Activated naive CD4-positive, alpha-beta T cell (primary cell): Measurements from ENCODE around the gene PTPN14.
"Not testable (repeated sequence)": the region's sequence is repeated elsewhere in the genome, so short reads cannot be mapped to it uniquely, and the experiment has no call there.

ENCODE experiments used
- DNase-seq, 4 experiments: peaks; one replicate each; lab custom pipeline; 2025; lab: John Stamatoyannopoulos, UW

PTPN14 gene

DNA sequence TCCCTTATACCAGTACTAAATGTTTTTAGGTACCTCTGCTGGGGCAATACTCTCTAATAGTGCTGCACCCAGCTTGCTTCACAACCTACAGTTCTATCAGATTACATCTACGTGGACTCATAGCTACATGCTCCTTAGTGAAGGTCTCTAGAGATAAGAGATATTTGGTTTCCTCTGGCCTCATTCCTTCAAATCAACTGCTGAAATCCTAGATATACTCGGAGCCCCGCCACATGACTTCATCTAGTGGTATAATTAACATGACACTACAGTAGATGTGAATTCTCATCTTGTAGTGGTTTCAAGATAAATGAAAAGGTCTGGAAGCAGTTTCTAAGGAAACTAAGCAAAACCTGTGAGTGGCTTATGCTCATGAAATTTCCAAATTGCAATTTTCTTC lies 155.1 kb downstream of the PTPN14 start:
- no peak for DNase-seq

DNA sequence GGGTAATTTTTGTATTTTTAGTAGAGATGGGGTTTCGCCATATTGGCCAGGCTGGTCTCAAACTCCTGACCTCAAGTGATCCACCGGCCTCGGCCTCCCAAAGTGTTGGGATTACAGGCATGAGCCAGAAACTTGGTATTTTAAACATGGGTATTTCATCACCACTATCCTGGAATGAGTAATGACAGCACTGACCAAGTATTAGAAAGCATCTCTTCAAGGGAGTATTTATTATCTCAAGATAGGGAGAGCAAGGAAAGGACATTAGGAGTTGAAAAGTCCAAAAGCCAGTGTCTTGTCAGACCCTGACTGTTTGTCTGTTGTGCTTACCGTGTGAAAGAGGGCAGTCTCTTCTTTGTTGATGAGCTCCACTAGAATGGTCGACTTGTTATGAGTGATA lies 156.8 kb downstream of the PTPN14 start:
- DNase-seq: not testable (repeated sequence)

DNA sequence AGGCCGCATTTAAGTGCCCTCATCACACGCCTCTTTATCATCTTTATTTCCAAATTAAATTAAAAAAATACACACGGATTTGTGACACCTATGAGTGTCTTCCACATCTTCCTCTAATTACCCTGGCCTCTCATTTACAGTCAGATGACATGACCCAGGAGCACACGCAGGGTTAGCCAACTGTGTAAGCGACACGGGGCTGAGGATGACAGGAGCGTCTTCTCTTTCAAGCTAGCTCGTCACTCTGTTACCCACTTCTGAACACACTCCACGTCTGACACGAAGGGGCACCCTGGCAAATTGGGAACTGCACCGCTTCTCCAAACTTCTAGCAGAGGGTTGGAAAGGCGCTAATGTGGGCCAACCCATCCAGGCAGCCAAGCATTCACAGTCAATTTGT lies 158.3 kb downstream of the PTPN14 start:
- no peak for DNase-seq

DNA sequence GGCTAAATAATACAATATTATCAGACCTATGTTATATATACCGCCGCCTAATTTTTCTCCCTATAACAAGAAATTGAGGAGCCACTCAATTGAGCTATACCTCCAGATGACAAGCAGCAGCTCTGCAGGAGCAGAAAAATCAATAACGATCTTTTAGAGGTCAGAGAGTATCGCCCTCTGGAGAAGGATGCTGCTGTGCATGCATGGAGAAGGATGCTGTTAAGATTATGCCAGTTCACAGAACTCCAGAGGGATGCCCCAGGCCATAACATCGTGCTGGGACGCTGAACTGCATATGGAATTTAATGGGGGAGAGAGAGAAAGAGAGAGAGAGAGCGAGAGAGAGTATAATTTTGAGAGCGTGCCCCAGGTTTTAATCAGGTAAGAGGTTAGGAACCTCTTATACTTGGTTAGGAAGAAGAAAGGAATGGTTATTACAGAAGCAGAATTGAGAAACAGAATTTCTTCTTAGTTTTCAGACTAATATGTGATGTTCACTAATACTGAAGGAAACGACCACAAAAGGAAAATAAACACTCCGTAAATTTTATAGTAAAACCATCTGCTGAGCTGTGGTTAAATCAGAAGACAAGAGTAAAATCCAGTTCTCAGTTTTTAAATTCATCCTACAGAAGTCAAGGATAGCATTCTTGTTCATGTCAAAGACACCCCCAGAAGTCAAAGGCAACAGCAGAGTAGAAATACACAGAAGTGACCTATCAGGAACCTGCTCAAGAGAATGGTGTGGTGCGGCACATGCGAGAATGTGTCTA lies 159.3 kb downstream of the PTPN14 start:
- DNase-seq: no peak

DNA sequence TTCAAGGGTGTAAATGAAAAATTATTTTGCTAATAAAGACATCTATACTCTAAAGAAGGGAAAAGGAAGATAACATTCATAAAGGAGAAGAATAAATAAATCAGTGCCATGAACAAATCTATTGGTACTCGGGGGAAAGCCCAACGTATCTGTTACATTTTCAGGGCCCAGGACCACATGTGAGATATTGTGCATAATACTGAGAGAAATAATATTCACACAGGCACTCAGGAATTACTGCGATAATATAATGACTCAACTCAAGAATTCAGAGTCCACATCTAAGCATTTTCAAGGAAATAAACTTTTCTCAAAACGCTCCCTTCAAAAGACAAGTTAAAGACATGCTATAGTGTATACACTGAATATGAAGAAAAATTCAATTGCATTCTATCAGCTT lies 161.7 kb downstream of the PTPN14 start:
- DNase-seq: no peak

DNA sequence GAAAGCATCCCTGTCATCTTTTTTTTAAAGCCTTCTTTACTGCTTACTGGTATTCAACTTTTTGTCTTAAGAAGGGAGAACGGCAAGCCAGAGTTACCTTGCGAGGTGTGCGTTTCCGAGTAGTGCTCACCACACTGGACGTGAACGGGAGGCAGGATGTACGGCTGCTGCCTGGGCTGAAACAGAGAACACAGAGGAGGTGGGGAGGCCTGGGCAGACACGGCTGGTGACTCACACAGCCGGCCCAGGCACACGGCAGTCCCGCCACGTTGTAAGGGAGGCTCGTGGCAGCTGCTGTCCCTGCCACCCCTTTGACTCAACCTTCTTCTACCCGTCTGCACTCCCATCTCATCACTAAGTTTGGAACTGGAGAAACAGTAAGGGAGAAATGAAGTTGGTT lies 164.7 kb downstream of the PTPN14 start:
- no peak for DNase-seq

DNA sequence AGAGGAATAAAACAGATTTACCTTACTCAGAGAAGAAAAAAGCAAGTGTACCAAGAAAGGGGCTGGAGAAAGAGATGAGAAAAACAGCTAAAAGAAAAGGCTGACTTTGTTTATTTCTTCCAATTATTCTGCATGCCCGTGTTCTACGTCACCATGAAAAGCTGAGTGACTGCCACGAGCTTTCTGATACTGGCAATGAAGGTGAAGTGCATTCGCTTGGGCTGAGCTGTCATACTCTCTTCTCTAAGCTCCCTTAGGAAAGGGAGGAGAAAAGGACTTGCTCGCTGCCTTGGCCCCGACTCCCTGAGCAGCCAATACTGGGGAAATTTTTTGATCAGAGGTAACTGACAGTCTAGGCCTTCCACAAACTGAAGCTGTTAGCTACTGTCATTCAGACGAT lies 165.1 kb downstream of the PTPN14 start:
- DNase-seq: no peak

DNA sequence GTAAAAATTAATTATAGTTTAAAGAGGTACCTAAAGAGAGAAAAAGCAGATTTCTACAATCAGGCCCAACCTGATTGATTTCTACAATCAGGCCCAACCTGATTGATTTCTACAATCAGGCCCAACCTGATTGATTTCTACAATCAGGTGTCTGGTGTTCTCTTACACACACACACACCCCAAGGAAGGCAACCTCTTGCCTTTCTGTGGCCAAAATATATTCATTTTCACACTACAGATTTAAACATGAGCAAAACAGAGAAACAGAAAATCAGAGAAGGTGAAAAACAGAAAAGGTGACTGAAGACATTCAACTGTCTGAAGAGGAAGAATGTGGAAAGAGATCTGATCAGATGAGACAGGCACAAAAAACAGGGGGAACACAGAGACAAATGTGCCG lies 166.0 kb downstream of the PTPN14 start:
- no peak for DNase-seq

DNA sequence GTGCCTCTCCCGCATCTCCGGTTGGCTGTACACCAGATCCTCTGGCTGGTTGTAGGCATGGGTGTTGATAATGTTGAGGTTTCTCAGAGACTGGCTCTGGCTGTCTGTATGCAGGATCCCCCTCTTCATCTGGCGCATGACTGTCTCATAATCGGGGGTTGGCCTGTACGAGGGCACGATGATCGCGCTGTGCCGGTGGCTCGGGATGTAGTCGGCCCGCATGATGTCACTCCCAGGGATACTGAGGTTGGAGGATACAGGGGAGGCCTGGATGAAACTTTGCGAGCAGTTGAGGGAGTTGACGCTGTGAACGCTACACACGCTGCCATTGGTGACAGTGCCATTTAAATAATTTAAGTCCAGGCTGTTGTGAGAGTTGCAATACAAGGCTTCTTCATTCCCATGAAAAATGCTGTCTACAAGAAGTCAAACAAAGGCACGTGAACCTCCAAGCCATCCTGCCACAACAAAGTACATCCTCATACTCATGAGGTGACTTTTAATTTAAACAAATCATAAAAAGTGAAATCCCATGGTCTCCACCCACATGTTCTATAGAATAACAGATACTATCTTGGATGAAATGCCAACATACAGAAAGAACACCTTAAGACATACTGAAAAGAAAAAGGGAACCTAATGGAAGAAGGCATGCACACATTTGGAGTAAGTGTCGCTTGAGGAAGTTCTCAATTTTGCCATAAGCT lies 166.9 kb downstream of the PTPN14 start:
- DNase-seq: no peak

DNA sequence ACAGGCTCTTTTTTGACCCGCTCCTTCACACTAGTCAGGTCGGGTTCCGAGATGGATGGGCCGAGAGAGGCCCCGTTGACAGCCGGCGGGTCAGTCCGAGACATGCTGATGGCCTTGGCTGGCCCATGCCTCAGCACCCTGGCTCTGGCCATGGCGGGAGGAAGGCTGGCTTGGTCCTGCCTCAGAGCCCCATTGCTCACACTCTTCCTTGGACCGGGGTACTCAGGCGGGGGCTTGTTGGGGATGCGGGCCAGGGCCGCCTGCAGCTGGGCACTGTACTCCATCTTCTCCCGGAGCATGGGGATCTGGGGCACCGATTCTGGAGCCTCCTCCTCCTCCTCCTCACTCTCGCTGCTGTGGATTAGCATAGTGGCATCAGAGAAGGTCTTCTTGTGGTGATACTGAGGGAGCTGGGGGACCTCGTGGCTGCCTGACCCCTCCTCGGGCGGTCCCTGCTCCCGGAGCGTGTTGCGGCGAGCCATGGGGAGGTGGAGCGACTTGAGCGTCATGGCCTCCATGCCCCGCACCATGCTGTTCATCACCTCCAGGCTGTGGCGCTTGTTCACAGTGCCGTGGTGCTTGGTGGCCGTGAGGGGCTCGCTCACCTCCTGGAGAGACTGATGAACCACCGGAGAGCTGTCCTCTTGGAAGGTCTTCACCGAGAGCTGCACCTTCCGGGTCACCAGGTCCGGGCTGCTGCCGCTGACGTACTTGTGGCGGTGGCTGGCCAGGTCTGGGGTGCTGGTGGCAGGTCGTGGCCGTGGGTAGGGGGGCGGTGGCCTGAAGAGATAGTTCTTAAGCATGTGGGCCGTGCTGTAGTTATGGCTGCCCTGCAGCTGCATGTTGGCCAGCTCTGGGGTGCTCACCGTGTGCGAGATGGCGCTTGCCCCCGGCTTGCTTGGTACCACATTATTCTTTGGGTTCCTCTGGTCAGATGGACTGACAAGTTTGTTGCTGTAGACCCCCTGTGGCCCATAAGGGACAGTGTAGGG lies 167.7 kb downstream of the PTPN14 start:
- no peak for DNase-seq

DNA sequence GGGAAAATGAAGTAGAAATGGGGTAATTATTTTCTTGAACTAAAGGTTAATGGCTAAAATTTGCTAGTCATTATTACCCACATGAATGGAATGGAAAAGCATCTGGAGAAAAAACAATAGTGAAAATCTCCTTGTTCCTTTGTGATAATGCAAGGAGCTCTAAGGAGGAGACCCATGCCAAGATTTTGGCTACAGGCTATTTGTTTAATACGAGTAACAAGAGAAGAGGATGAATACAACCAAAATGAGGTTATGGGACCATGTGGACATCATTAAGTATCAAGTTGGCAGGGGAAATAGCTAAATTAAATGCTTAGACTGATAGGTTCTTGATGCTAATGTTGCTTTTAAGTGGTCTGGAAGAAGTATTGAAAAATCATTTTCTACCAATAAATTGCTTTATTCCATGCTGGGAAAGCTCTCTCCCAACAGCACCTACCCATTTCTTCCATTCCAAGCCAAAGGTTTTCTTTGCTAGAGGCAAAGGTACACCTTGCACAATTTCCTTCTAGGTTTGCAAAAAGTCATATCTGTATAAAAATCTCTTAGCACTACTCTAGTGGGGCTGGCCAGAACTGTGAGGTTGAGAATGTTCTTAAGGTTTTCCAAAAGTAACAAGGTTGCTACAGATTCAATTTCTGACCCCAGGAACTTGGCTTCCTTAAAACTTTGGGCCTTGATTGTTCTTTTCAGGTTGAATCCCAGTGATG lies 170.3 kb downstream of the PTPN14 start:
- DNase-seq: no peak

DNA sequence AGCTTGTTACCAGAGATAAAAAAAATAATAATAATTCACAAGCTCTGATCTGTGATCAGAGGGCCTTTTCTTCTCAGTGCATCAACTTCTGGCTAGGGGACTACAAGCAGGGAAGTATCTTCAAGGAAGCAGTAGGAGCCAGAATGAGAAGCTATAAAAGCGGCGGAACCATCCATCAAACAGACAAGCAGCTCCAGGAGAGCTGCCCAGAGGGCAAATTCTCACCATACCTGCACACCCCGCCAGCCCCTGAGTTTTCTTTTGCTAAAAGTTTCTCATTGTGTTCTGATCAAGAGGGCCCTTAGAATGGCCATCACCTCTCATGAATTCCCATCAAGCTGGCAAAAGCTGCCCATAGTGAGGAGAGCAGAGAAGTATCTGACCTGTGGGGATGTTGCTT lies 171.0 kb downstream of the PTPN14 start:
- no peak for DNase-seq

DNA sequence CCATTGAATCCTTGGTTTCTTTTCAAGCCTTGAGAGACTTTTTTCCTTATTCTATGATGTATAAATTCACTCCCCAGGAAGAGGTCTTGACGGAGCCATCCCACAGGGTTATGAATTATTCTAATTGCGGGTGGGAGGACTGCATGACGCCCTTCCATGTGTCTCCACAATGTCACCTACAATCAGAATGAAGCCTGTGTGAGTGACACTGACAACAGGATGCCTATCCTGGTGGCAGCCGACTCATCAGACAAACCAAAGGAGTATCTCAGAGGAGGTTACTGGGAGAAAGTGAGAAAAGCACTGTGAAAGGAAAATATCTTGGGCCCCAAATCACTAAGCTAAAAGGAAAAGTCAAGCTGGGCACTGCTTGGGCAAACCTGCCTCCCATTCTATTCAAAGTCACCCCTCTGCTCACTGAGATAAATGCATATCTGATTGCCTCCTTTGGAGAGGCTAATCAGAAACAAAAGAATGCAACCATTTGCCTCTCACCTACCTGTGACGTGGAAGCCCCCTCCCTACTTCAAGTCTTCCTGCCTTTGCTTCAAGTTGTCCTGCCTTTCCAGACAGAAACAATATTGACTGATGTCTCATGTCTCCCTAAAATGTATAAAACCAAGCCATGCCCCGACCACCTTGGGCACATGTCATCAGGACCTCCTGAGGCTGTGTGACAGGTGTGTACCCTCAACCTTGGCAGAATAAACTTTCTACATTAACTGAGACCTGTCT lies 172.0 kb downstream of the PTPN14 start:
- no peak for DNase-seq

DNA sequence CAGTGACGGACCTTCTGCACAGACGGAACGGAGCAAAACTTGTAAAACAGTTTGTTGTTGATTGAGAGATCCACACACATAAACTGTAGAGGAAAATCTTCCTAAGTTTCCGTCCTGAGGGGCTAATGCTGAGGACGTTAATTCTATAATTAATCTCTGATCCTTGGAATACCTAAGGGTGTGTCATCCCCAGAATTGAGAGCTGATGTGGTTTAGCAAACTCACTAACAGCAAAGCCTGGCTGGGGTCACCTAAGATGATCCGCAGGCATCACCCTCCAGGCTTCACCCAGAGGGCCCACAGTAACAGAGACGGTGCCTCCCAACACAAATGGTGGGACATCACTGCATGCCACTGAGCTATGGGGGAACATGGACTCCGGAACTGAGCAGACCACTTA lies 172.9 kb downstream of the PTPN14 start:
- DNase-seq: no peak

DNA sequence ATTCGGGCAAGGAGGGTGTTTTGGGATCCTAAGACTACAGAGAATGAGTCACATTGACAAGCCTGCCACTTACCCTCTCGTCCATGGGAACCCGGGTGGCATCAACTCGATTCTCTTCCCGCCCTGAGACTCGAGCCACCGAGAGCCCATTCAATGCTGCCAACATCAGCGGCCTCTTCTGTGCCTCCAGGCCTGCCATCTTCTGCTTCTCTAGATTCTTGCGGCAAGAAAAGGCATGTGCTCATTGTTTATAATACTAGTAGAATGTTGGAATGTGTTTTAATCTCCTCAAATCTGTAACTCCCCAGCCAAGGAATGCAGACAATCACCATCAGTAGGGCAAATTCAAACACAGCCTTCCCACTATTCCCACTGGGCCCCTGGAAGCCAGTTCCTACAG lies 173.5 kb downstream of the PTPN14 start:
- no peak for DNase-seq

DNA sequence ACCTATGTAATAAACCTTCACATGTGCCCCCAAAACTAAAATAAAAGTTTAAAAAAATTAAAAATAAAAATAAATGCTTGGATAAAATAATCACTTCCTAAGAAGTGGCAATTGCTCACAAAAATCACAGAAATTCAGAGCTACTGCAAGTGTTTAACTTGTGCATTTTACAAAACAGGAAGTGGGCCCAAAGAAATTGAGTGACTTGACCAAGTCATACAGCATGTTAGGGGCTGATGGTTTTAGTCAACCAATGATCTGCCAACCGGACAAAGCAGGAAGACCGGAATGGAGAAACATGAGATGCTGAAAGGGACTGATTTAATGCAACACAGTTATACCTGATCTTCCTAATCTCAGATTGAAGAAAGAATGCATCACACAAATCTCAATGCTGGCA lies 173.9 kb downstream of the PTPN14 start:
- no peak for DNase-seq

DNA sequence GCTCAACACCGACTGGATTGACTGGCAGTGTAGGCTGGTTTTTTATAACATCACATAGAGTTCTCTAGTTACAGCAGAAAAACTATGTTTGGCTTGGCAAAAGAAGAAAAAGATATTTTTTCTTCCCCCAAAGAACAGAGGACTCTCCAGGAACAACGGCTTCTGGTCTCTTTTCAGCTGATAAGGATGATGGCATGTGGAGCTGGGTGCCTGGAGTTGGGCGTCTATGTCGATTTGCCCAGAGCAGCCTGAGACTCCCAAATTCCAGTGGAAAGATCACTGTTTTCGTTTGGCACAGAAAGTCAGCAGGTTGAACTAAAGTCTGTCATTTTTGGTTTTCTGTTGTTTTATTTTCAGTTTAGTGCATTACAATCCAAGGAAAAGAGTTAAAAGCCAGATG lies 179.3 kb downstream of the PTPN14 start:
- no peak for DNase-seq

DNA sequence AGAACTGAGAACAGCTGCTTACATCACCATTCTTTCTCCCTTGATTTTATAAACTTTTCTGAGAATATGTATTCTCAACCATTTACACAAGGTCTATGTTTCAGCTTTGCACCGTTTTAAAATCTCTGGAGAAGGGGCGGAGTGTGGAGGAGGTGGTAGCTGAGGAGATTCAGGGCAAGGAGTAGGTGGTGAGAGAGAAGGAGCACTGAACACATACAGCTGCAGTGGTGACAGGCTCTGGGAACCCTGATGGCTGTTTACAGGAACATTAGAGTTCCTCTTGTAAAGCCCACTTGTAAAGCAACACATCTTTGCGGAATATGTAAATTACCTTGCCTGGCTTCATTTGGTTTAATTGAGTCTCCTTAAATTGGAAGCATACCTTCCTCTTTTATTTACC lies 180.8 kb downstream of the PTPN14 start:
- DNase-seq: no peak

DNA sequence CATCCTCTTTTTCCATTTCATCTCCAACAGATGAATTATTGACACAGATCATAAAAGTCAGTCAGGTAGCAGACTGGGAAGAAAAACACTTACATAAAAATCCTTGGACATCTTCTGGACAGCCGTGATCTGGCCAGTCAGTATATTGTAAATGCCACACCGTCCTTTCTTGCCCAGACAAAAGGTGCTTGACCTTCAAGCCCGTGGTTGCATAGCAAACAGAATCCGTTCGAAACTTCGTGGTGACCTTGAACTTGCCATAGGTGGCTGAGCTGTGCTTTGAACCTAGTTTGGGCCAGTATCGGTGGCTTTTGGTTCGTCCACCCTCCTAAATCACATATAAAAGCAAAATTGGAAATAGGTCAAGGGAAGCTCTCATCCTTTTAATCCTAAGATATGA lies 182.0 kb downstream of the PTPN14 start:
- no peak for DNase-seq

DNA sequence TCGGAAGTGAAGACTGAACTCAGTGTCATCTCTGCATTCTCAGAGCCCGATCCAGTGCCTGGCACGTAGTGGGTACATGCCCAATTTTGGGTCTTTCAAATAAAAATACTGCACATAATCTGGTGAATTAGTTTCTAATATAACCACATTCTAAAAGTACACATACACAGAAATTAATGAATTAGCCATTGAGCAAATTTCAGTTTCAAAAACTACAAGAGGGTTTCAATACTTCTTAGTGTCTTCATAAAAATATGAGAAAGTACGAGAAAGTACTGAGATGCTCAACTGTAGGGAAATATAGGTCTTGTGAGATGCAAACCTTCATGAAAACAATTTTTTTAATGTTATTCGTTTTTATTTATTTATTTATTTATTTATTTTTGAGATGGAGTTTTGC lies 183.6 kb downstream of the PTPN14 start:
- no peak for DNase-seq

DNA sequence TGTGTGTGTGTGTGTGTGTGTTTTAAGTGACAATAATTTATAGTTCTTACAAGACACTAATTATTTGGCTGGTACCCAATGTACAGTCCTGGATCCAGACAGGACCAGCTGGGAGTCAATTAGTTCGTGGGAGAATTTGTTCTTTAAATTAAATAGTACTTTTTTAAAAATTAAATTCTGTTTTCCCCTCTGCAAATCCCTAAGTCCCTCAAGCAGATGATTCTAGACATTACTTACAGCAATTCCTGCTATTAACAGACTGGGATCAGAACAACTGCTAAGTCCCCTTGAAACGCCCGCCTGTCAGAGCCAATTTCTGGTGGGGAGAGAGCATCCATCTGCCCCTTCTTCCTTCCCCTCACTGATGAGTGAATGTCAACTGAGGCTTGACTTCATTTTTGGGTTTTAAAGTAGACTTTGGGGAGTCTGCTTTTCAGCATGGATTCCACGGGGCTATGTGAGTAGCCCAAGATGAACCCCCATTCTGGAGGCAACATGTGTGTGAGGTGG lies 186.6 kb downstream of the PTPN14 start:
- no peak for DNase-seq
